GM21381 (cell line): ENCODE data around the gene NADSYN1.

Experiments
- ATAC-seq: cut with Tn5 transposase; IDR thresholded peaks from one replicate; pipeline ENCODE4 v1.9.1; 2021; ENCODE audit warnings: mild to moderate bottlenecking, moderate library complexity; ENCODE audit not compliant: unreplicated experiment

The NADSYN1 gene

DNA sequence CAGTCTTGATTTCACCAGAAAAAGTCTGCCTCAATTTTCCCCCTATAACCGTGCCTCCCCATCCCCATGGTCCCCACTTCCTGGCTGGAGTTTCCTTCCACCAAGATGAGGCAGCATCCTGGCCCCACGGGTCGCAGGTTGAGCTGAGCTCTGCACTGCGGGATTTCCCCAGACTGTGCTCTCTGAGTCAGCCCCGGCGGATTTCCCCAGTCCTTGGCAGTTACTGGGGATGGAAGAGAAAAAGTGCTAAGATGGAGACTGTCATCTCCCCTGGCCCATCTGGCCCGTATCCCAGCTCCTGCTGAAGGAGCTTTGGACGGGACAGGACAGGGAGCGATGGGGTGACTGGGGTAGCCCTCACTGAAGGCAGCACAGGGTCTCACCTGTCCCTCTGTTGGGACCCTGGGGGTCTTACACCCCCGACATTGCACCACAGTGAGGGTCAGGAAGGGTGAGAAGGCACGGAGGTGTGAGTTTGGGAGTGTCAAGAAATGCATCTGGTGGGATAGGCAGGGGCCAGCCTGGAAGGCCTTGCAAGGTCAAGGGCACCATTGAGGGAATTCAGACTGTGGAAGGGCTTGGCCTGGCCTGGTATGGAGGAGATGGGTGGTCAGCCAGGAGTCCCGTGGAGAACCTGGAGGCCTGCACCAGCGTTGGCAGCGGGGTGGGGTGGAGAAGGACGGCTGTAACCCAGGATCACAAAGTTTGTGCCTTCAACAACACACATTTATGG is 36.5 kb downstream of the NADSYN1 start:
- ATAC-seq = no peak

DNA sequence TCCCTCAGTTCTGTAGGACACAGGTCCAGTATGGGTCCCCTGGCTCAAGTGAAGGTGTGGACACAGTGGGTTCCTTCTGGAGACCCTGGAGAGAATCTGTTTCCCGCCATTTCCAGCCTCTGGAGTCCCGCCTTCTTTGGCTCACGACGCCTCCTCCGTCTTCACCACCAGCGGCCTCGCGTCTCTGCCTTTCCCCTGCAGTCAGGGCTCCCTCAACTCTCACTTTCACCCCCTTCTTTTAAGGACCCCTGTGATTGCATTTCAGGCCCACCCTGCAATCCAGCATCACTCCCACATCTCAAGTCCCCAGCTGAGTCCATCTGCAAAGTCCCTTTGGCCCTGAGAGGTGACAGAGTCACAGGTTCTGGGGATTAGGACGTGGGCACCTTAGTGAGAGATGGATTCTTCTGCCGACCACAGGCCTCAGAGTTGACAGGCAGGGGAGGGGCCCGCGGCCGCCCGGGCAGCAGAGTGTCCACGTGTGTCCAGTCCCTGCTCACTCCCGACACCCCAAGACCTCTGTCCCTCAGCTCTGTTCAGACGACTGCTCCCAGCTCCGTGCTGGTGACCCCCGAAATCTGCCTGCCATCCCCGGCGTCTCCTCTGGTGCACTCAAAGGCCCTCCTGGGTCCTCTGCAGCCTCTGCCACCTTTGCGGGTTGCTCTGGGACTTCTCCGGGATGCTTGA is 37.2 kb downstream of the NADSYN1 start:
- ATAC-seq = no peak

DNA sequence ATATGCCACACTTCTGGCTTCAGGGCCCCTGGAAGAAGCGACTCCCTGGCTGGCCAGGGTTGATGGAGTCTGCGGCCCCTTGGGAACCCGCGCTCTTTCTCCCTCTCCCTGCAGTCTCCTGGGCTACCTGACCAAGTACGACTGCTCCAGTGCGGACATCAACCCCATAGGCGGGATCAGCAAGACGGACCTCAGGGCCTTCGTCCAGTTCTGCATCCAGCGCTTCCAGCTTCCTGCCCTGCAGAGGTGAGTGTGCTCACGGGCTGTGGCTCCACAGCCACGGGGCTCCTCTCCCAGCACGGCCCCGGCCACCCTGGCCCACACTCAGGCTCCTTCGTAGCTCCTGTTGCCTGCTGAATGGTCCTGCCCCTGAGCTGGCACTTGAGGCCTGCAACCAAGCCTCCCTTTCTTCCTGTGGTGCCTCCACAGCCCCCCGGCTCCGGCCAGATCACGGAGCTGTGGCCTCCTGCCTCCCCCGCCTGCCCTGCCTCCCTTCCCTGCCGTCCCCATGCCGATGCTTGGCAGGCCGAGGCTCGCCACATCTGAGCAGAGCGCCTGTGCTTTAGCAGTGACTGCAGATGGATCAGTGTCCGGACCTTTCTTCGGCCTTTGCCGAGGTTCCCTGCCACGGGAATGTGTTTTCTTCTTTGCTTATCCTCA is 37.9 kb downstream of the NADSYN1 start:
- no peak for ATAC-seq

DNA sequence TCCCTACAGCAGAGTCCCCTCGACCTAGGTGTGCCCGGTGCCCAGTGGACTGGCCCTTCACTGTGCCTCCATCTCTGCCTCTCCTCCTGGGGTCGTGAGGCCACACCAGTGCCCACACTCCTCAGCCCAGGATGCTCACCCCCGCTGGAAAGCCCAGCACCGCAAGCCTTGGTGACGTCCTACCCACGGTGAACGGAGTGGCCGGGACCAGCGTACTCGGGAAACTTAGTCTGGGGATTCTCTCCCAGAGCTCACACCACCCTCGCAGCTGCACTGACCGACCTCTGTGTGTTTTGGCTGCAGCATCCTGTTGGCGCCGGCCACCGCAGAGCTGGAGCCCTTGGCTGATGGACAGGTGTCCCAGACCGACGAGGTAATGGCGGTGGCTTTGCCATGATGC is 38.5 kb downstream of the NADSYN1 start:
- ATAC-seq = no peak

DNA sequence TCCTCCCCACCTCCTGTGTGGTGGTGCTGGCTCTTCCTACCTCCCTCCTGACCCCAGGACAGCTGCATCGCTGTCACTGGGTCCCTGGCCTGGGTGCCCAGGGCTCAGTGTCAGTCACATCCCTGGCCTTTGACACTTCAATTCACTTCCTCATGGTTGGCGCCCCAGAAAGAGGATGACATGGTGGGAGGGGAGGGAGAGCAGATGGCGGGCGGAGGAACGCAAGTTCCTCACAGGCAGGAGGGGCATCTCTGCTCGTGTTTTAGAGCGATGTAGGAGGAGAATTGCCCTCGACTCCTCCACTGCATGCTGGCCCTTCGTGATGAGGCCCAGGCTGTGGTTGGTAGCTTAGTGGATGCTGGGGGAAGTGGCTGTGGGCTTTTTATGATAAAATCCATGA is 38.9 kb downstream of the NADSYN1 start:
- no peak for ATAC-seq

DNA sequence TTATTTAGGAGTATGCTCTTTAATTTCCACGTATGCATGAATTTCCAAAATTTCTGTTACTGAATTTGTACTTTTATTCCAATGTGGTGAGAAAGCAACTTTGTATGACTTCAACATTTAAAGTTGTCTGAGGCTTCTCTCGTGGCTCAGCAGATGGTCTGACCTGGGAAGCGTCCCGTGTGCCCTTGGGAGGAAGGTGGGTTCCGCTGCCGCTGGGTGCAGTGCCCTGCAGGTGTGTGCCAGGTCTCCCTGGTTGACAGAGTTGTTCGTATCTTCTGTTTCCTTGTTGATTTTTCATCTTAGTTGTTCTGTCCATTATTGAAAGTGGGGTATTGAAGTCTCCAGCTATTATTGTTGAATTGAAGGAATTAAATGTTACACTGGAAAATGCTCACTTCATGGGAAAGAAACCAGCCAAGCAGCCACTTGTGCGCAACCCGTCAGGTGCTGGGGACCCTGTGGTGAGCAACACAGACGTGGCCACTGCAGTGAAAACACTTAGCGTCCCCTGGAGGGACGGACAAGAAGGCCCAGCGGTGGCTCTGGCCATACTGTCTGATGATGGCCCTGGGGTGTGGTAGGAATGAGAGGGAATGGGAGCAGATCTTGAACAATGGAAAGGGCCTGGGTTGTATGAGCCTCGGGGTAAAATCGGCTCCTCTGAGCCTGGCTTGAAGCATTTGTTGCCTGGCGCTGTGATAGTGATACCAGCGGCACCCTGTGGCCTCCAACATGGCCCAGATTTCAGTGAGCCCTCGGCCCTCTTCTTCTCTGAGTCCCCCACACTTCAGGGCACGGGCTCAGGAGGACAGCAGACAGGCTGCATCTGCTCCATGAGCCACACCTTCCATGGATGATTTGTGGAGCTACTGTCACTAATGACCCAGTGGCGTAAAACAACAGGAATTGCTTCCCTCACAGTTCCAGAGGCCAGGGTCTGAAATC is 42.6 kb downstream of the NADSYN1 start:
- no peak for ATAC-seq

DNA sequence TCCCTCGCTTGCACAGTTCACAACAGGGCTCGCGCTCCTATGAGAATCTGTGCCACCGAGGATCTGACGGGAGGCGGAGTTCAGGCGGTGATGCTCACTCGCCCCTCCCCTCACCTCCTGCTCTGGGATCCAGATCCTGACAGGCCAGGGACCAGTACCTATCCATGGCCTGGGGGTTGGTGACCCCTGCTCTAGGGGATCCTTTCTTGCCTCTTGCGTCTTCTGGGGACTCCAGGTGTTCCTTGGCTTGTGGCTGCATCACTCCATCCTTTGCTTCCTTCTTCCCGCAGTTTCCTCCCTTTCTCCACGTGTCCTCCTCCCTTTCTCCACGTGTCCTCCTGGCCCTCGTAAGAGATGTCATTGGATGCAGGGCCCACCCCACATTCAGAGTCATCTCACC is 43.4 kb downstream of the NADSYN1 start:
- ATAC-seq = no peak

DNA sequence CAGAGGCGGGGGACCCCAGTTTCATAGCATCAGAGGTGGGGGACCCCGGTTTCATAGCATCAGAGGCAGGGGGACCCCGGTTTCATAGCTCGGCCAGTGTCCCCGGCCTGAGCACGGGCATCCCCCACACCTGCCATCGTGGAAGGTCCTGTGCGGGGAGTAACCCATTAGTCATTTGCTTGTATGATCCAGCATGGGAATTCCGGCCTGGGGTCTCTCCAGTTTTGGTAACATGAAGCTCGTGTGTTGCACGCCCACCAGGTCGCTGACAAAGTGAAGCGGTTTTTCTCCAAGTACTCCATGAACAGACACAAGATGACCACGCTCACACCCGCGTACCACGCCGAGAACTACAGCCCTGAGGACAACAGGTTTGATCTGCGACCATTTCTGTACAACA is 45.1 kb downstream of the NADSYN1 start:
- ATAC-seq = no peak

DNA sequence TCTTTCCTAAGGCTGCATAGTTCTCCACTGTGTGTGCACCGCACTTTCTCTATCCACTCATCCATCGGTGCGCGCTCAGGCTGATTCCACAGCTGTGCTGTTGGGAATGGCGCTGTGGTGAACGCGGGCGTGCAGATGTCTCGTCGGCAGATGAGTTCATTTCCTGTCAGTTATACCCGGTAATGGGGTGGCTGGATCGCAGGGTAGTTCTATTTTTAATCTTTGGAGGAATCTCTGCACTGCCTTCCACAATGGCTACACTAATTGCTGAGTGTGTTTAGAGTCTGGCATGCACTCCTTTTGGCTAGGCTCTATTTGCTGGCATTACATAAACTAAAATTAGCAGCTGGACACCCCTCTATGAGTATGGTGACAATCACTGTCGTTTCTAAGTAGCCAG is 46.1 kb downstream of the NADSYN1 start:
- no peak for ATAC-seq

DNA sequence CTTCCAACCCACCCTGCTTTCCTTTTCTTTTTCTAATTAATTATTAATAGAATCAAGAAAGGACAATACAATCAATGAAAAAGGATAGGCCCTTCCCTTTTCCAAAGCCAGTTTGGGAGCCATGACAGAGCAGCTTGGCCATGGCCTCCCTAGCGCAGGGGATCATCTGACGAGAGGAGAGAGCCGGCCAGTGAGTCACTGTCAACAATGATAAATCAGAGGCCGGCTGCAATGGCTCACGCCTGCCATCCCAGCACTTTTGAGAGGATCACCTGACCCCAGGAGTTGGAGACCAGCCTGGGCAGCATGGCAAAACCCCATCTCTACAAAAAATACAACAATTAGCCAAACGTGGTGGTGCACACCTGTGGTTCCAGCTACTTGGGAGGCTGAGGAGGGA is 46.5 kb downstream of the NADSYN1 start:
- no peak for ATAC-seq

DNA sequence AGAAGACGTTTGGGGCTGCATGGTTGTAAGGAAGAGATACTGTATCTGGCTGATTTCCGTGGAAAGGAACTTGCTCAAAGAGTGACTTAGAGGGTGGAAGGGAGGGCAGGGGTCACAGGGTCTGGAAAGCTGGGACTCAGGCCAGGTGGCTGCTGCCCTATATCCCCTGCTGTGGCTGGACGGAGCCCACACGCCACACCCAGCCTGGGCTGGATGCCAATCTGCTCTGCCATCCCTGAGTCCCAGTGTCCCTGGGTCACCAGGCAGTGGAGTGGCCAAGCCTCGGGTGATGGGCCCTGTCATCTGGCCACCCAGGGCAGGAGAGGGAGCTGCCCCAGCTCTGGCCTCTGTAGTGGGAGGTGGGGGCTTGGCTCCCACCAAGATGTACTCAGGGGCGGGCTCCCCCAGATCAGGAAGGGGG is 47.6 kb downstream of the NADSYN1 start:
- ATAC-seq = no peak

DNA sequence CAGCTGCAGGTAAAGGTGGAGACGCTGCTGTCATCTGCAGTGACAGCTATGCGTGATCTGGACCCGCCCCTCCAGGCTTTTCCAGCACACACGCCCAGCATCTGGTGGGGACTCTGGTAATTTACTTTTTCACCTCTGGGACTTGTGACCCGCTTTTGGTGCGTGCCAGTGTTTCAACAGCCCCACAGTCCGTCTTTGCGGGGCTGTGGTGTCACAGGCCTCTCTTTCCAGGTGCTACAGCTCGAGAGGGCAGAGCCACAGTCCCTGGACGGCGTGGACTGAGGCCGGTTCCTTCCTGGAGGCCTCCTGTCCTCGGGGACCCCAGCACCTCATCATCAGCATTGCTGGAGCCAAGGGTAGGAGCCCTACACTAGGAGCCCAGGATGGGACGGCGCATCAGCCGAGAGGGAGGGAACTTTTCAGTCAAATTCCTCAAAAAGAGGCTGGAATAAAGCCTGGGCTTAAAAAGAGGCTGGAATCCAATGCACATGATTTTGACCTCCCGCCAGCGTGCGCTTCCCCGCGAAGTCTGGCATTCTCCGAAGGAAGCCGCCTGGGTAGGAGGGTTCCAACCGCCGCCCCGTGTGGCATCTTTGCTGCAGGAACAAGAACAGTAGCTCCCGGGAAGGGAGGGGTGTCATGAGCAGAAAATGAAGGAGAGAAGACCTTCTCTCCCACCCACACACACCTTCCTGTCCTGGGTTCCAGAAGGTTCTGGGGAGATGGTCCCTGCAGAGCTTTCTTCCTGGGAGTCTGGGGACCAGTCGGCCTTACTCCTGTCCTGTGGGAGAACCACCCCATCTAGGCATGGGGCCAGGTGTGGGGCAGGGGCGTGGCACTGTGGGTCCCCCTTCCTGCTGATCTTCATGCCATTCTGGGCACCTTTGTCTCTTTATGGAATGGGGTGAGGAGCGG is 48.3 kb downstream of the NADSYN1 start:
- no peak for ATAC-seq

DNA sequence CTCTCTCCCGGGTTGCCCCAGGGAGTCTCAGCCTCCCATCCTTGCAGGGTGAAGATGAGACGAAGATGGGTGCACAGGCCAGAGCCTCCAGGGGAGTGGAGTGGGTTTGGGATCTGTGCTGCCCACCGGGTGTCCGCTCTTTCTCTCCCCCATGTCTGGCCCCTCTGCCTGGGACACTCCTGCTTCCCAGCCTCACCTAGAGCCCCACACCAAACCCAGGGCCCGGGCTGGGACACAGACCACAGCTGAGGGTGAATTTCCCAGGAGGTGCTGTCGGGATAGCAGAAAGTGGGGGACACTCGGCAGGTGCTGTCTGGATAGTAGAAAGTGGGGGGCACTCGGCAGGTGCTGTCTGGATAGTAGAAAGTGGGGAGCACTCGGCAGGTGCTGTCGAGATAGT is 49.0 kb downstream of the NADSYN1 start:
- no peak for ATAC-seq

DNA sequence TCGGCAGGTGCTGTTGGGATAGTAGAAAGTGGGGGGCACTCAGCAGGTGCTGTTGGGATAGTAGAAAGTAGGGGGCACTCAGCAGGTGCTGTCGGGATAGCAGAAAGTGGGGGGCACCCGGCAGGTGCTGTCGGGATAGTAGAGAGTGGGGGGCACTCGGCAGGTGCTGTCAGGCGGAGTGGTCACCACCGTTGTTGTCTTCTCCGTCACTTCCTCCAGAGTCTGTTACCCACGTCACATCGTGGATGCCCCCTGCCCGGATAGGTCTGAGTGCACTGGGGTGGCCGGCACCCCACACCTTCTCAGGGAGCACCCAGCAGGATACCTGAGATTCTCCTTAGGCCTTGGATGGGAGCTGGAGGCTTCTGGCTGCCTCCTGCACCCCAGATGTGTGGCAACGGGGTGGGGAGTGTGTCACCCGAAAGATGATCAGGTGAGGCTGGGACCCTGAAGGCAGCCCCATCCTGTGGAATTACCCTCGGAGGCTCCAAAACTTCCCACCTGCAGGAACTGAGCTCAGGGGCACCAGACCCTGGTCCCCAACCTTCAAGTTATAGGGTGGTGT is 50.0 kb downstream of the NADSYN1 start:
- ATAC-seq = no peak

DNA sequence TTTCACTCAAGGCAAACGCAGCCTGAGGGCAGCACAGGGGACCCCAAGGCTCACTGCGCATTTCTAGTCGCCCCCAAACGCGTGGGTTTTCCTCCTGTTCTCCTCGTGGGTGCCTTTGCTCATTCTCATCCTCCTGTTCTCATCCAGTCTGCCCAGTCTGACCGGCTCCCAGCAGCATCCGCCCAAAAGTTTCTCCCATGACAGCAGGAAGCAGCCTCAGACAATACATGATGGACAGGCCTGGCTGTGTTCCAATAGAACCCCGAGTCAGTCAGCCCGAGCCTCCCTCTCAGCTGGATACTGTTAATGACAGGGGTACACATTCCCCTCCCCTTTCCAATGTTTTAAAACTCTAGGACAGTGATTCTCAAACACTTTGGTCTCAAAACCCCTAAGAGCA is 51.5 kb downstream of the NADSYN1 start:
- no peak for ATAC-seq

DNA sequence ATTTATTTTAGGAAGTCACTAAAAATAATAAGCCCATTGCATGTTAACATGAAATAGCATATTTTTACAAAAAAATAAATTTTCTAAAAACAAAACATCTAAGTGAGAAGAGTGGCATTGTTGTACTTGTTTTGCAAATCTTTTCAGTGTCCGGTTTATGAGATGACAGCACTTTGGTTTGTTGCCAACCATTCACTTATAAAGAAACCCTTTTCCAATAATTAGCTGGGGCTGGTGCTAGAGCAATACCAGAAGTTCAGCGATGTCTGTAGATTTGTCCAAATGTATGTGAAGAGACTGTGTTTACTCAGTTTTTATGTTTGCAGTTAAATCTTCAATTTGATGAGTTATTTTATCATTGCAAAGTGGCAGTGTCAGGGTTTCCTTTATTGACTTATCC is 52.0 kb downstream of the NADSYN1 start:
- no peak for ATAC-seq

DNA sequence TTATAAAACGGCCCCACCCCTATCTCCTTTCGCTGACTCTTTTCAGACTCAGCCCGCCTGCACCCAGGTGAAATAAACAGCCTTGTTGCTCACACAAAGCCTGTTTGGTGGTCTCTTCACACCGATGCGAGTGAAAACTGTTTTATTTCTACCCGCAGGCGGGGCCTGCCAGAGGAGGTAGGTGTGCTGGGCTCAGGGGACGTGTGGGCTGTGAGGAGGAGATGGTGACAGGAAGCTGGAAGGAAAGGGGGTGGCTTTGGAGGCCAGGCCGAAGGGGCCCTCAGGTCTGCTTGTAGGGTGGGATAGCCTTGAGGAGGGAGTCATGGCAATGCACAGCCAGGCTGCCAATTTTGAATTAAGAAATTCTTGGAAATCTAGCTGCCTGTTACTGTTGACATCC is 52.8 kb downstream of the NADSYN1 start:
- ATAC-seq = no peak

DNA sequence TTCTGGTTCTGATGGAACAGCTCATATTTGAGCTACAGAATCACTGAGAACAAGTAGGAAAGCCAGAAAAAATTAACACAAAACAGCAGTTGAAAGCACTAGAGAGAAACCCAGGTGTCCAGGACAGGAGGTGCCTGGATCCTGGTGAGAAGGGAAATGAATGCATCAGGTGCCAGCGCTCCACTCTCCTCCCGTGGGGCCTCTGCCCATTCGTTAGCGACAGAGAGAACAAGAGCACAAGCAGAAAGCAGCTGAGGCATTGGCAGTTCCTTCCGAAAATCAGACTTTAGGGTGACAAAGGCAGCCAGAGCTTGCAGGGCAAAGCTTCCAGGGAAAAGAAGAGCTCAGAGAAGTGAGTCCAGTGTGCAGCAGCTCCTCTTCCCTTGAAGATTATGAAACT is 54.1 kb downstream of the NADSYN1 start:
- ATAC-seq = no peak
